Small intestine (tissue), 16 donors: ENCODE results near the gene NDFIP2. TPM values are rescaled to one million over a fixed set of nuclear protein-coding genes. Genes with fewer than 3 reads are reported as not detected.

Experiments used
- DNase-seq, 2 donors: peaks; one replicate each; pipeline versions ENCODE4 v3.0.0 to v3.0.0-alpha.2; 2013
- FAIRE-seq: peaks from 2 replicates; lab custom pipeline; 2012; peaks lifted over from hg19 to GRCh38; lab: Jason Lieb, UNC
- H3K27ac ChIP-seq, 3 donors: one replicate each; pipeline ENCODE4 v1.5.1; 2013; ENCODE audit warnings: low read length in 2 of 3, mild to moderate bottlenecking in 2 of 3, control low read depth in 1 of 3, inconsistent platforms in 1 of 3, low read depth in 1 of 3, moderate library complexity in 1 of 3
- H3K27me3 ChIP-seq, 3 donors: one replicate each; pipeline ENCODE4 v1.6.1; 2013; ENCODE audit warnings: low read length in 3 of 3, inconsistent platforms in 1 of 3; ENCODE audit not compliant: control insufficient read depth in 3 of 3, insufficient read depth in 3 of 3
- H3K36me3 ChIP-seq, 3 donors: one replicate each; pipeline ENCODE4 v1.6.1; 2013; ENCODE audit warnings: low read length in 3 of 3, inconsistent platforms in 1 of 3, low read depth in 1 of 3, mild to moderate bottlenecking in 1 of 3, moderate library complexity in 1 of 3; ENCODE audit not compliant: control insufficient read depth in 3 of 3, insufficient read depth in 2 of 3
- H3K4me1 ChIP-seq, 3 donors: one replicate each; pipeline ENCODE4 v1.6.1; 2013; ENCODE audit warnings: low read length in 2 of 3, inconsistent platforms in 1 of 3, low read depth in 1 of 3, mild to moderate bottlenecking in 1 of 3, moderate library complexity in 1 of 3; ENCODE audit not compliant: control insufficient read depth in 3 of 3, insufficient read depth in 2 of 3
- H3K4me3 ChIP-seq, 3 donors: one replicate each; pipeline ENCODE4 v1.5.1; 2013; ENCODE audit warnings: low read length in 3 of 3, control low read depth in 1 of 3, inconsistent platforms in 1 of 3, low read depth in 1 of 3, mild to moderate bottlenecking in 1 of 3, moderate library complexity in 1 of 3
- H3K9me3 ChIP-seq, 2 donors: one replicate each; pipeline ENCODE4 v1.6.1; 2013; ENCODE audit warnings: low read depth in 1 of 2, low read length in 1 of 2; ENCODE audit not compliant: control insufficient read depth in 2 of 2, insufficient read depth in 1 of 2
- WGBS, 3 donors: extraction: QIAGEN DNeasy Blood & Tissue Kit; methylation state at CpG; one replicate each; pipeline ENCODE4 v1.1.7; 2013; 5-methylcytosine and 5-hydroxymethylcytosine counted together
- long read RNA-seq, 10 donors: transcript quantifications; one replicate each; lab custom pipeline, GENCODE V29; 2026
- polyA plus RNA-seq, 4 donors: library from polyadenylated mRNA; stranded (reverse) in 3 of 4; unstranded in 1 of 4; fragments of 200-250 nt in 3 of 4; fragments of 120-200 nt in 1 of 4; gene quantifications; one replicate each; pipeline versions ENCODE4 v1.2.1 to v1.2.3, GENCODE V29; 2013
- donor health status: healthy with polysubstance abuse.
- donor health status: control.
- donor health status: control.
- donor health status: Bipolar disorder and iron deficiency.
- donor health status: healthy.

Gene NDFIP2, protein sequence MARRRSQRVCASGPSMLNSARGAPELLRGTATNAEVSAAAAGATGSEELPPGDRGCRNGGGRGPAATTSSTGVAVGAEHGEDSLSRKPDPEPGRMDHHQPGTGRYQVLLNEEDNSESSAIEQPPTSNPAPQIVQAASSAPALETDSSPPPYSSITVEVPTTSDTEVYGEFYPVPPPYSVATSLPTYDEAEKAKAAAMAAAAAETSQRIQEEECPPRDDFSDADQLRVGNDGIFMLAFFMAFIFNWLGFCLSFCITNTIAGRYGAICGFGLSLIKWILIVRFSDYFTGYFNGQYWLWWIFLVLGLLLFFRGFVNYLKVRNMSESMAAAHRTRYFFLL
- polyA plus RNA-seq, result 10 to 100 TPM; 34.6 to 96.9 (median 48.1) TPM
- long read RNA-seq, donor 1, result 0 reads
- long read RNA-seq, donor 2, full-length matches to known transcripts, result 13 of 13 reads
- long read RNA-seq, donor 2, partial matches to known transcripts, result 0 of 13 reads
- long read RNA-seq, donor 2, other reads (novel, unspliced or antisense), result 0 of 13 reads
- long read RNA-seq, donor 3, full-length matches to known transcripts, result 13 of 20 reads
- long read RNA-seq, donor 3, partial matches to known transcripts, result 7 of 20 reads
- long read RNA-seq, donor 3, other reads (novel, unspliced or antisense), result 0 of 20 reads
- long read RNA-seq, donor 4, result 0 reads
- long read RNA-seq, donor 5, full-length matches to known transcripts, result 3 of 3 reads
- long read RNA-seq, donor 5, partial matches to known transcripts, result 0 of 3 reads
- long read RNA-seq, donor 5, other reads (novel, unspliced or antisense), result 0 of 3 reads
- long read RNA-seq, donor 6, full-length matches to known transcripts, result 37 of 37 reads
- long read RNA-seq, donor 6, partial matches to known transcripts, result 0 of 37 reads
- long read RNA-seq, donor 6, other reads (novel, unspliced or antisense), result 0 of 37 reads
- long read RNA-seq, donor 7, result 0 reads
- long read RNA-seq, donor 8, result 0 reads
- long read RNA-seq, donor 9, full-length matches to known transcripts, result 5 of 5 reads
- long read RNA-seq, donor 9, partial matches to known transcripts, result 0 of 5 reads
- long read RNA-seq, donor 9, other reads (novel, unspliced or antisense), result 0 of 5 reads
- long read RNA-seq, donor 10, full-length matches to known transcripts, result 30 of 35 reads
- long read RNA-seq, donor 10, partial matches to known transcripts, result 5 of 35 reads
- long read RNA-seq, donor 10, other reads (novel, unspliced or antisense), result 0 of 35 reads

DNA sequence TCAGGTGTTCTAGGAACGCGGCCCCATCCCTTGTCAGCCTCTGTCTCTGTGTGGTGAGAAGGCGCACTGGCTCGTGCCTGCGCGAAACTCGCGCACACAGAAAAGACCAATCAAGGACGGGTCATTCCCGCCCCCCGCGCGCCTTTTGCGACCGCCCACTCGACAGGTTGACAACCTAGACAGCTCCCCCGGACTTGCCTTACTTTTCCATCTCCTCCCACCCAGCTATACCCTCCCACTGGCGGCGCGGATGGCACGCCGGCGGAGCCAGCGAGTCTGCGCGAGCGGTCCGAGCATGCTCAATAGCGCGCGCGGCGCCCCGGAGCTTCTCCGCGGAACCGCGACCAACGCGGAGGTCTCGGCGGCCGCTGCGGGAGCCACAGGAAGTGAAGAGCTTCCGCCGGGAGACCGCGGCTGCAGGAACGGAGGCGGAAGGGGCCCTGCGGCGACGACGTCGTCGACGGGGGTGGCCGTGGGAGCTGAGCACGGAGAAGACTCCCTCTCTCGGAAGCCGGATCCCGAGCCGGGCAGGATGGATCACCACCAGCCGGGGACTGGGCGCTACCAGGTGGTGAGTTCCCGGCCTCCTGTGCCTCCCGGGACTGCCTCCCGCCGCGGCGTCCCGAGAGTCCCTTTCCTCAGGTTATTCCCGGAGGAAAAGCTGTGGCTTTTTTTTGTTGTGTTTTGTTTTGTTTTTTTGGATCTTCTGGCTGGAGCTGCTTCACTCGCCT, at the start of gene NDFIP2:
TSS of gene NDFIP2 (plus strand) at position 202 of the 731 bp plus-strand sequence. CDS start at position 251, 49 bp downstream.
- WGBS, 3 donors, result 0 to 1% (median 0%) methylated on average over 60 to 74 of the region's 74 CpGs
- Histone ChIP-seq H3K27ac (peak within 1 kb of the TSS; percentile 85 to 97 (median 94)), H3K36me3 (no peaks in the 10 kb centered on the region), H3K4me1 (peaks cover 0 to 14% (median 0%) of the 10 kb centered on the region in 3 donors), H3K9me3 (no peaks in the 10 kb centered on the region), H3K4me3 (peak within 1 kb of the TSS; percentile 62 to 97 (median 65)), H3K27me3 (no peaks in the 10 kb centered on the region)
- DNase-seq (peak; percentile 86 to 96), FAIRE-seq (no peak)

- WGBS, 3 donors, result 90 to 96% (median 93%) methylated on average over 5 to 6 of the region's 6 CpGs
- Histone ChIP-seq H3K27ac (no peak overlapping the region), H3K4me3 (no peak overlapping the region), H3K27me3 (no peaks in the 10 kb centered on the region), H3K36me3 (no peaks in the 10 kb centered on the region), H3K9me3 (peaks cover 0 to 8% of the 10 kb centered on the region in 2 donors), H3K4me1 (no peaks in the 10 kb centered on the region)
- DNase-seq, result no peak
- no peak for FAIRE-seq
Observed at GRCh38 chr13:79432086-79432485, 48.9 kb upstream of the NDFIP2 start.

DNA sequence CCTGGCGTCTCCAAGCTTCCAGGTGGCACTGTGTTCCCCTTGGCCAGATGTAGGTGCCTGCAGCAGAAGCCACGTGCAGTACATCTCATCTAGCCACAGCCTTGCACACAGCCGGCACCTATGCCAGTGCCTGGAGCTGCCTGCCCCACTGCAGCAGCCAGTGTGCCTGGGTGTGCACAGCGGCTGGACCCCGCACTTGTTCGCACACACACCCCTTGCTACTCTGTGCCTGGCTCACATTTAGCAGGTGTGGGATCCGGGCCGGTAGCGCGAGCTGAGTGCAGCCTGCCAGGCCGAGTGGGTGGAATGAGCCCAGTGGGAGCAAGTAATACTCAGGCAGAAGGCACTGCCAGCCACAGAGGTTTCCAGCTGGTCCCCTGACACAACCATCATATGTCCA, 48.0 kb upstream of the NDFIP2 start:
- H3K27ac ChIP-seq, result no peak overlapping the region
- H3K36me3 ChIP-seq, result no peaks in the 10 kb centered on the region
- no peak overlapping the region for H3K4me3 ChIP-seq
- no peaks in the 10 kb centered on the region for H3K27me3 ChIP-seq
- no peak for DNase-seq
- H3K4me1 ChIP-seq, result no peaks in the 10 kb centered on the region
- 96 to 99% (median 96%) methylated on average over 11 of the region's 11 CpGs for WGBS, 3 donors
- H3K9me3 ChIP-seq, result peaks cover 0 to 8% of the 10 kb centered on the region in 2 donors
- no peak for FAIRE-seq

GRCh38 chr13:79434556-79434955, 46.4 kb upstream of the NDFIP2 start:
- Histone ChIP-seq H3K27ac (no peak overlapping the region), H3K4me1 (peaks cover 0 to 2% (median 0%) of the 10 kb centered on the region in 3 donors), H3K36me3 (no peaks in the 10 kb centered on the region), H3K27me3 (no peaks in the 10 kb centered on the region), H3K4me3 (no peak overlapping the region), H3K9me3 (peaks cover 0 to 8% of the 10 kb centered on the region in 2 donors)
- 64 to 94% (median 88%) methylated on average over 1 of the region's 1 CpG for WGBS, 3 donors
- no peak for FAIRE-seq
- DNase-seq, result no peak

DNA sequence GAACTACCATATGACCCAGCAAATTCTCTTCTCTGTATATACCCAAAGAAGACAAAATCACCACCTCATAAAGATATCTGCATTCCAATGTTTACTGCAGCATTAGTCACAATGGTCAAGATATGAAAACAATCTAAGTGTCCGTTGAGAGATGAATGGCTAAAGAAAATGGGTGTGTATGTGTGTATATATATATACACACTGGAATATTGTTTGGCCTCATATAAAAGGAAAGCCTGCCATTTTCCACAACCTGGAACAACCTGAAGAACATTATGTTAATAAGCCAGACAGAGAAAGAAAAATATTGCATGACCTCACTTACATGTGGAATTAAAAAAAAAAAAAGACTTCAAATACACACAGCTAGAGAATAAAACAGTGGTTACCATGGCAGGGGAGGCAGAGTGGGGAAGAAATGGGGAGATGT, 45.4 kb upstream of the NDFIP2 start:
- peak; percentile 26 to 65 for DNase-seq

DNA sequence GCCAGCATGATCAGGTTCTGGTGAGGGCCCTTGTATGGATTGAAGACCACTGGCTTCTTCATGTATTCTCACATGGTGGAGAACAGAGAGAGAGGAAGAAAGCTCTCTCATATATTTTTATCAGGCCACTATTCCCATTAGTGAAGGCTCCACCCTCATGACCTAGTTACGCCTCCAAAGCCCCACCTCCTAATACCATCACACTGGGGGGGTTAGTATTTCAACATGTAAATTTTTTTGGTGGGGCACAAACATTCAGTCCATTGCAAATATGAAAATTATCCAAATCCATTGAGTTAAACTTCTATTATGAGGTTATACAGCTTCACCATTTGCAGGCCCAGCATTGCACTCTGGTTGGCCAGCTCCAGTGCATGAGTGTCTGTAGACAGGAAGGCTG, 41.7 kb upstream of the NDFIP2 start:
- WGBS, 3 donors, result 80 to 97% (median 90%) methylated on average over 1 of the region's 1 CpG
- Histone ChIP-seq H3K4me1 (peaks cover 0 to 12% (median 2%) of the 10 kb centered on the region in 3 donors), H3K36me3 (no peaks in the 10 kb centered on the region), H3K9me3 (peaks cover 0 to 10% of the 10 kb centered on the region in 2 donors), H3K27me3 (no peaks in the 10 kb centered on the region), H3K27ac (no peak overlapping the region), H3K4me3 (no peak overlapping the region)
- FAIRE-seq, result no peak
- DNase-seq, result no peak

More for the DNA sequence above, 45.4 kb upstream of the NDFIP2 start:
- Histone ChIP-seq H3K27ac (peak overlapping the region in 1 of 3 donors; percentile 46), H3K36me3 (no peaks in the 10 kb centered on the region), H3K4me1 (peaks cover 0 to 3% (median 2%) of the 10 kb centered on the region in 3 donors), H3K27me3 (no peaks in the 10 kb centered on the region), H3K4me3 (no peak overlapping the region), H3K9me3 (peaks cover 0 to 8% of the 10 kb centered on the region in 2 donors)
- FAIRE-seq, result no peak
- 12 to 55% (median 41%) methylated on average over 1 of the region's 1 CpG for WGBS, 3 donors

DNA sequence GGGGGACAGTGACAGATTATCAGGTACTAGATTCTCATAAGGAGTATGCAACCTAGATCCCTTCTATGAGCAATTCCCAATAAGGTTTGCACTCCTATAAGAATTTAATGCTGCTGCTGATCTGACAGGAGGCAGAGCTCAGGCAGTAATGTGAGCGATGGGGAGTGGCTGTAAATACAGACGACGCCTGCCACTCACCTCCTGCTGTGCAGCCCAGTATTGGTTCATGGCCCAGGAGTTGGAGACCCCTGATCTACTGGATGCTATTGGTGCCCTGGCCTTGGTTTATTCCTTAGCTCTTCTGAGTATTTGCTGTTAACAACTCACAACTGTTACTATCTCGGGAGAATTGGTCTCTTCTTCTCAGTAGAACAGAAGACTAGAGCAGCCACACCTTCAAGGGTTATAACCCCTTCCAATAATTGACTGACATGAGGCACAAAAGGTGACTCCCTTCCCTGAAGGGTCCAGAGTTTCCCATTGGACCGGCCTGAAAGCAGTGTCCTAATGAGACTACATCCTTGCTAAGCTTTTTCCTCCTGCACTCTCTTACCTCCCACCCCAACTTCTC, 39.9 kb upstream of the NDFIP2 start:
- WGBS, 3 donors, result 18 to 55% (median 42%) methylated on average over 5 of the region's 5 CpGs
- DNase-seq (peak in 1 of 2 donors; percentile 63), FAIRE-seq (no peak)
- H3K27ac ChIP-seq, result peak overlapping the region; percentile 73 to 89 (median 74)
- peaks cover 0 to 12% (median 2%) of the 10 kb centered on the region in 3 donors for H3K4me1 ChIP-seq
- H3K27me3 ChIP-seq, result no peaks in the 10 kb centered on the region
- peak overlapping the region in 1 of 3 donors; percentile 19 for H3K4me3 ChIP-seq
- no peaks in the 10 kb centered on the region for H3K36me3 ChIP-seq
- peaks cover 0 to 10% of the 10 kb centered on the region in 2 donors for H3K9me3 ChIP-seq
